NCI-H526 treated with DMSO at 0.1 percent for 48 hours (cell line): ENCODE results near the gene ANK3.

Source experiments
- DNase-seq: peaks from one replicate; lab custom pipeline; 2025; lab: John Stamatoyannopoulos, UW

Gene ANK3

GRCh38 chr10:60222047-60222446 is 167.6 kb downstream of the ANK3 start:
- DNase-seq = no peak

- no peak for DNase-seq
Measured at GRCh38 chr10:60212195-60212594, 177.5 kb downstream of the ANK3 start.

GRCh38 chr10:60209874-60210570 is 179.7 kb downstream of the ANK3 start:
- no peak for DNase-seq

GRCh38 chr10:60208676-60209269 is 180.9 kb downstream of the ANK3 start:
- DNase-seq = peak; percentile 10

- DNase-seq = no peak
Measured at GRCh38 chr10:60207894-60208293, 181.8 kb downstream of the ANK3 start.

- DNase-seq = no peak
Measured at GRCh38 chr10:60206735-60207134, 182.9 kb downstream of the ANK3 start.

GRCh38 chr10:60205741-60206140 is 183.9 kb downstream of the ANK3 start:
- DNase-seq = no peak

- DNase-seq = no peak
Measured at GRCh38 chr10:60203993-60204618, 185.6 kb downstream of the ANK3 start.

- DNase-seq = no peak
Measured at GRCh38 chr10:60200682-60201053, 189.0 kb downstream of the ANK3 start.

GRCh38 chr10:60200012-60200681 is 189.5 kb downstream of the ANK3 start:
- DNase-seq = no peak

GRCh38 chr10:60197206-60197605 is 192.5 kb downstream of the ANK3 start:
- no peak for DNase-seq

- no peak for DNase-seq
Measured at GRCh38 chr10:60194421-60194820, 195.3 kb downstream of the ANK3 start.

GRCh38 chr10:60192946-60193345 is 196.7 kb downstream of the ANK3 start:
- DNase-seq = no peak

- DNase-seq = no peak
Measured at GRCh38 chr10:60189861-60190475, 199.7 kb downstream of the ANK3 start.

GRCh38 chr10:60188548-60188947 is 201.1 kb downstream of the ANK3 start:
- no peak for DNase-seq

GRCh38 chr10:60187691-60188090 is 202.0 kb downstream of the ANK3 start:
- DNase-seq = no peak

GRCh38 chr10:60186315-60187071 is 203.2 kb downstream of the ANK3 start:
- no peak for DNase-seq

GRCh38 chr10:60185421-60185820 is 204.3 kb downstream of the ANK3 start:
- DNase-seq = no peak

GRCh38 chr10:60182691-60183090 is 207.0 kb downstream of the ANK3 start:
- no peak for DNase-seq

- DNase-seq = peak; percentile 40
Measured at GRCh38 chr10:60176925-60177324, 212.8 kb downstream of the ANK3 start.

GRCh38 chr10:60175441-60175971 is 214.2 kb downstream of the ANK3 start:
- peak; percentile 0 for DNase-seq
